HG03097 (cell line): ENCODE measurements around the gene STIP1.

Source experiments
- ATAC-seq: cut with Tn5 transposase; IDR thresholded peaks from one replicate; pipeline ENCODE4 v1.9.1; 2021; ENCODE audit not compliant: unreplicated experiment, low FRiP score

Gene STIP1

GRCh38 chr11:64196626-64197025, 10.7 kb downstream of the STIP1 start:
- ATAC-seq, result no peak

- ATAC-seq, result no peak
Measured at GRCh38 chr11:64198511-64198910, 12.5 kb downstream of the STIP1 start.

GRCh38 chr11:64201543-64201942, 15.6 kb downstream of the STIP1 start:
- ATAC-seq, result no peak

- no peak for ATAC-seq
Measured at GRCh38 chr11:64202992-64203391, 17.0 kb downstream of the STIP1 start.

- ATAC-seq, result no peak
Measured at GRCh38 chr11:64203421-64204079, 17.6 kb downstream of the STIP1 start.

- ATAC-seq, result no peak
Measured at GRCh38 chr11:64204080-64204440, 18.1 kb downstream of the STIP1 start.

- ATAC-seq, result no peak
Measured at GRCh38 chr11:64204464-64204989, 18.6 kb downstream of the STIP1 start.

GRCh38 chr11:64206457-64207255, 20.7 kb downstream of the STIP1 start, which contains the start of gene FERMT3:
Gene FERMT3, plus strand, starts transcription at chr11:64206721. Its CDS starts 644 bp downstream, at chr11:64207365.
- ATAC-seq, result no peak

GRCh38 chr11:64207256-64208085, 21.5 kb downstream of the STIP1 start:
- no peak for ATAC-seq

- ATAC-seq, result no peak
Measured at GRCh38 chr11:64208086-64208795, 22.3 kb downstream of the STIP1 start.

- no peak for ATAC-seq
Measured at GRCh38 chr11:64208796-64209562, 23.0 kb downstream of the STIP1 start.

GRCh38 chr11:64209563-64209843, 23.5 kb downstream of the STIP1 start:
- ATAC-seq, result no peak

GRCh38 chr11:64210301-64211020, 24.5 kb downstream of the STIP1 start:
- ATAC-seq, result no peak

GRCh38 chr11:64211181-64211872, 25.4 kb downstream of the STIP1 start:
- ATAC-seq, result no peak

GRCh38 chr11:64216879-64217278, 30.9 kb downstream of the STIP1 start:
- ATAC-seq, result no peak

- ATAC-seq, result no peak
Measured at GRCh38 chr11:64218628-64219353, 32.8 kb downstream of the STIP1 start.

- ATAC-seq, result no peak
Measured at GRCh38 chr11:64219354-64219684, 33.3 kb downstream of the STIP1 start.

GRCh38 chr11:64219755-64220154, 33.8 kb downstream of the STIP1 start:
- ATAC-seq, result no peak
